GM12878 (cell line): ENCODE measurements around the gene SEMA3B.

Experiments used
- ATF2 ChIP-seq: IDR thresholded peaks from 2 replicates; pipeline ENCODE4 v1.6.1; 2012; ENCODE audit warnings: low read length, inconsistent platforms
- CBX5 ChIP-seq: sonication (generic); IDR thresholded peaks from 2 replicates; pipeline ENCODE4 v1.6.1; 2016; ENCODE audit warnings: low read depth, moderate library complexity, mild to moderate bottlenecking, inconsistent platforms
- EP300 ChIP-seq, 2 experiments: fragments of 150-350 bp in 1 of 2; IDR thresholded peaks; 2 replicates each; pipeline ENCODE4 v1.6.1; 2011 to 2012; ENCODE audit warnings: low read depth in 2 of 2, low read length in 2 of 2, borderline replicate concordance in 1 of 2, improper control_type of control experiment in 1 of 2, inconsistent platforms in 1 of 2; ENCODE audit not compliant: control insufficient read depth in 1 of 2
- NRF1 ChIP-seq: conservative IDR thresholded peaks from 2 replicates; pipeline ENCODE4 v1.6.1; 2011; ENCODE audit warnings: mild to moderate bottlenecking, low read depth, low read length, improper control_type of control experiment
- POLR2A ChIP-seq: IDR thresholded peaks from 2 replicates; pipeline ENCODE4 v1.6.1; 2011; ENCODE audit warnings: low read depth, mild to moderate bottlenecking, low read length
- POLR2AphosphoS5 ChIP-seq: IDR thresholded peaks from 2 replicates; pipeline ENCODE4 v1.6.1; 2011; ENCODE audit warnings: mild to moderate bottlenecking, low read length, inconsistent platforms
- RAD21 ChIP-seq: IDR thresholded peaks from 2 replicates; pipeline ENCODE4 v1.6.1; 2011; ENCODE audit warnings: mild to moderate bottlenecking, low read depth, low read length, moderate library complexity; ENCODE audit not compliant: insufficient read depth
- REST ChIP-seq: IDR thresholded peaks from 2 replicates; pipeline ENCODE4 v1.6.1; 2012; ENCODE audit warnings: mild to moderate bottlenecking, low read depth, low read length
- USF1 ChIP-seq: IDR thresholded peaks from 2 replicates; pipeline ENCODE4 v1.6.1; 2011; ENCODE audit warnings: borderline replicate concordance, low read depth, mild to moderate bottlenecking, moderate library complexity, mixed read lengths, low read length; ENCODE audit not compliant: insufficient read depth; ENCODE audit errors: extremely low read length
- ZZZ3 ChIP-seq: IDR thresholded peaks from 2 replicates; pipeline ENCODE4 v1.6.1; 2011; ENCODE audit warnings: low read depth; ENCODE audit not compliant: control insufficient read depth, insufficient read length
- TF ChIP-seq, protein P1 (sequence below), 3 experiments: IDR thresholded peaks in 2 of 3; conservative IDR thresholded peaks in 1 of 3; 2 replicates each; pipeline ENCODE4 v1.5.1; 2011; ENCODE audit warnings: low read depth in 3 of 3, low read length in 3 of 3, mild to moderate bottlenecking in 3 of 3, control low read depth in 2 of 3, moderate library complexity in 2 of 3, inconsistent platforms in 1 of 3, mixed read lengths in 1 of 3; ENCODE audit not compliant: control insufficient read depth in 2 of 3, insufficient read depth in 1 of 3; ENCODE audit errors: extremely low read depth in 1 of 3

- TF ChIP-seq NRF1 (no peak), CBX5 (no peak), EP300 (IDR thresholded peaks at IDR 0.05; ENCODE audit: borderline replicate concordance in 1 of 2, control insufficient read depth in 1 of 2, low read depth in 2 of 2, low read length in 2 of 2) (no peak), POLR2AphosphoS5 (no peak), ATF2 (no peak), RAD21 (no peak), ZZZ3 (no peak), POLR2A (no peak), REST (no peak), USF1 (no peak)
- TF ChIP-seq, protein P1, sequence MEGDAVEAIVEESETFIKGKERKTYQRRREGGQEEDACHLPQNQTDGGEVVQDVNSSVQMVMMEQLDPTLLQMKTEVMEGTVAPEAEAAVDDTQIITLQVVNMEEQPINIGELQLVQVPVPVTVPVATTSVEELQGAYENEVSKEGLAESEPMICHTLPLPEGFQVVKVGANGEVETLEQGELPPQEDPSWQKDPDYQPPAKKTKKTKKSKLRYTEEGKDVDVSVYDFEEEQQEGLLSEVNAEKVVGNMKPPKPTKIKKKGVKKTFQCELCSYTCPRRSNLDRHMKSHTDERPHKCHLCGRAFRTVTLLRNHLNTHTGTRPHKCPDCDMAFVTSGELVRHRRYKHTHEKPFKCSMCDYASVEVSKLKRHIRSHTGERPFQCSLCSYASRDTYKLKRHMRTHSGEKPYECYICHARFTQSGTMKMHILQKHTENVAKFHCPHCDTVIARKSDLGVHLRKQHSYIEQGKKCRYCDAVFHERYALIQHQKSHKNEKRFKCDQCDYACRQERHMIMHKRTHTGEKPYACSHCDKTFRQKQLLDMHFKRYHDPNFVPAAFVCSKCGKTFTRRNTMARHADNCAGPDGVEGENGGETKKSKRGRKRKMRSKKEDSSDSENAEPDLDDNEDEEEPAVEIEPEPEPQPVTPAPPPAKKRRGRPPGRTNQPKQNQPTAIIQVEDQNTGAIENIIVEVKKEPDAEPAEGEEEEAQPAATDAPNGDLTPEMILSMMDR (IDR thresholded peaks at IDR 0.05 in 2 of 3, conservative IDR thresholded peaks at IDR 0.05 in 1 of 3; ENCODE audit: control insufficient read depth in 2 of 3, extremely low read depth in 1 of 3, insufficient read depth in 1 of 3, low read depth in 3 of 3, low read length in 3 of 3) = no peak
Observed at GRCh38 chr3:50261505-50261904, 7.4 kb upstream of the SEMA3B start.
